ENCODE data around the gene CCDC88C. TPM values are rescaled to one million over a fixed set of nuclear protein-coding genes. Genes with fewer than 3 reads are reported as not detected.

The CCDC88C gene
- polyA plus RNA-seq, 1 donor from 2014 or later = 30.5 TPM

- no peaks in the 10 kb centered on the region for H3K9me3 Mint-ChIP-seq
- H3K27ac Mint-ChIP-seq = peak overlapping the region; percentile 90 to 96 (median 95)
- no peaks in the 10 kb centered on the region for H3K36me3 Mint-ChIP-seq
- peak overlapping the region; percentile 55 to 90 (median 82) for H3K4me3 Mint-ChIP-seq
- peaks cover 66 to 81% (median 75%) of the 10 kb centered on the region in 3 donors for H3K4me1 Mint-ChIP-seq
- no peaks in the 10 kb centered on the region for H3K27me3 Mint-ChIP-seq
Observed at GRCh38 chr14:91397965-91398591, 19.5 kb downstream of the CCDC88C start.

- H3K9me3 Mint-ChIP-seq = no peaks in the 10 kb centered on the region
- peaks cover 69 to 79% (median 74%) of the 10 kb centered on the region in 3 donors for H3K4me1 Mint-ChIP-seq
- peak overlapping the region; percentile 90 to 96 (median 95) for H3K27ac Mint-ChIP-seq
- peak overlapping the region; percentile 74 to 90 (median 82) for H3K4me3 Mint-ChIP-seq
- H3K27me3 Mint-ChIP-seq = no peaks in the 10 kb centered on the region
- no peaks in the 10 kb centered on the region for H3K36me3 Mint-ChIP-seq
Observed at GRCh38 chr14:91396959-91397815, 20.4 kb downstream of the CCDC88C start.

GRCh38 chr14:91396013-91396660 lies 21.5 kb downstream of the CCDC88C start:
- Mint-ChIP-seq H3K4me1 (peaks cover 74 to 82% (median 75%) of the 10 kb centered on the region in 3 donors), H3K36me3 (no peaks in the 10 kb centered on the region), H3K27me3 (no peaks in the 10 kb centered on the region), H3K4me3 (peak overlapping the region in 3 of 4 donors; percentile 41 to 87 (median 72)), H3K27ac (peak overlapping the region; percentile 90 to 96 (median 95)), H3K9me3 (no peaks in the 10 kb centered on the region)

- Mint-ChIP-seq H3K9me3 (no peaks in the 10 kb centered on the region), H3K4me3 (peak overlapping the region in 2 of 4 donors; percentile 67 to 72), H3K27ac (peak overlapping the region; percentile 11 to 95 (median 67)), H3K36me3 (no peaks in the 10 kb centered on the region), H3K27me3 (no peaks in the 10 kb centered on the region), H3K4me1 (peaks cover 76 to 81% (median 76%) of the 10 kb centered on the region in 3 donors)
Observed at GRCh38 chr14:91395466-91395865, 22.2 kb downstream of the CCDC88C start.

GRCh38 chr14:91394105-91395081 lies 23.2 kb downstream of the CCDC88C start:
- Mint-ChIP-seq H3K4me3 (peak overlapping the region in 2 of 4 donors; percentile 12 to 65), H3K27me3 (no peaks in the 10 kb centered on the region)

GRCh38 chr14:91392623-91393303 lies 24.9 kb downstream of the CCDC88C start:
- Mint-ChIP-seq H3K4me3 (peak overlapping the region in 3 of 4 donors; percentile 14 to 86 (median 66)), H3K27me3 (no peaks in the 10 kb centered on the region), H3K9me3 (no peaks in the 10 kb centered on the region), H3K4me1 (peaks cover 74 to 79% (median 78%) of the 10 kb centered on the region in 3 donors), H3K36me3 (no peaks in the 10 kb centered on the region), H3K27ac (peak overlapping the region in 1 of 3 donors; percentile 70)

More at GRCh38 chr14:91394105-91395081, 23.2 kb downstream of the CCDC88C start:
- Mint-ChIP-seq H3K27ac (peak overlapping the region in 2 of 3 donors; percentile 51 to 78), H3K9me3 (no peaks in the 10 kb centered on the region), H3K36me3 (no peaks in the 10 kb centered on the region), H3K4me1 (peaks cover 73 to 77% (median 74%) of the 10 kb centered on the region in 3 donors)

GRCh38 chr14:91390165-91390778 lies 27.3 kb downstream of the CCDC88C start:
- H3K9me3 Mint-ChIP-seq = no peaks in the 10 kb centered on the region
- H3K4me1 Mint-ChIP-seq = peaks cover 63 to 67% (median 66%) of the 10 kb centered on the region in 3 donors
- no peaks in the 10 kb centered on the region for H3K36me3 Mint-ChIP-seq
- H3K4me3 Mint-ChIP-seq = peak overlapping the region in 2 of 4 donors; percentile 37 to 50
- no peaks in the 10 kb centered on the region for H3K27me3 Mint-ChIP-seq
- H3K27ac Mint-ChIP-seq = peak overlapping the region in 2 of 3 donors; percentile 47 to 89

- no peaks in the 10 kb centered on the region for H3K9me3 Mint-ChIP-seq
- no peaks in the 10 kb centered on the region for H3K36me3 Mint-ChIP-seq
- peak overlapping the region in 2 of 4 donors; percentile 47 to 86 for H3K4me3 Mint-ChIP-seq
- H3K27me3 Mint-ChIP-seq = no peaks in the 10 kb centered on the region
- H3K4me1 Mint-ChIP-seq = peaks cover 62 to 70% (median 62%) of the 10 kb centered on the region in 3 donors
- peak overlapping the region in 1 of 3 donors; percentile 90 for H3K27ac Mint-ChIP-seq
Observed at GRCh38 chr14:91389150-91389549, 28.5 kb downstream of the CCDC88C start.

- H3K4me1 Mint-ChIP-seq = peaks cover 58 to 71% (median 61%) of the 10 kb centered on the region in 3 donors
- no peaks in the 10 kb centered on the region for H3K9me3 Mint-ChIP-seq
- no peaks in the 10 kb centered on the region for H3K36me3 Mint-ChIP-seq
- H3K27ac Mint-ChIP-seq = peak overlapping the region in 2 of 3 donors; percentile 87 to 90
- no peaks in the 10 kb centered on the region for H3K27me3 Mint-ChIP-seq
- peak overlapping the region in 2 of 4 donors; percentile 43 to 86 for H3K4me3 Mint-ChIP-seq
Observed at GRCh38 chr14:91388551-91388975, 29.1 kb downstream of the CCDC88C start.

GRCh38 chr14:91387951-91388381 lies 29.7 kb downstream of the CCDC88C start:
- Mint-ChIP-seq H3K36me3 (no peaks in the 10 kb centered on the region), H3K27me3 (no peaks in the 10 kb centered on the region), H3K4me1 (peaks cover 54 to 72% (median 63%) of the 10 kb centered on the region in 3 donors), H3K9me3 (no peaks in the 10 kb centered on the region), H3K27ac (peak overlapping the region in 1 of 3 donors; percentile 87), H3K4me3 (peak overlapping the region in 1 of 4 donors; percentile 86)

- peak overlapping the region in 1 of 4 donors; percentile 1 for H3K4me3 Mint-ChIP-seq
- H3K27me3 Mint-ChIP-seq = no peaks in the 10 kb centered on the region
- H3K27ac Mint-ChIP-seq = no peak overlapping the region
- peaks cover 56 to 74% (median 62%) of the 10 kb centered on the region in 3 donors for H3K4me1 Mint-ChIP-seq
- H3K36me3 Mint-ChIP-seq = peaks cover under 1% of the 10 kb centered on the region
- H3K9me3 Mint-ChIP-seq = no peaks in the 10 kb centered on the region
Observed at GRCh38 chr14:91387169-91387835, 30.3 kb downstream of the CCDC88C start.

- no peaks in the 10 kb centered on the region for H3K9me3 Mint-ChIP-seq
- peak overlapping the region in 1 of 3 donors; percentile 85 for H3K27ac Mint-ChIP-seq
- H3K4me1 Mint-ChIP-seq = peaks cover 59 to 78% (median 65%) of the 10 kb centered on the region in 3 donors
- H3K27me3 Mint-ChIP-seq = no peaks in the 10 kb centered on the region
- H3K4me3 Mint-ChIP-seq = no peak overlapping the region
- peaks cover 7% of the 10 kb centered on the region for H3K36me3 Mint-ChIP-seq
Observed at GRCh38 chr14:91385697-91386096, 31.9 kb downstream of the CCDC88C start.

Data from IgD-negative memory B cell (primary cell).